KMS-11 (cell line): ENCODE measurements around the gene SPACA9.

Experiments
- H2AFZ ChIP-seq: fragments of 200-600 bp; sonication (generic); 2 replicates; pipeline ENCODE4 v1.6.1; 2016; ENCODE audit warnings: antibody characterized with exemption, mixed run types, low read depth
- H3K27ac ChIP-seq: fragments of 200-600 bp; sonication (generic); 2 replicates; pipeline ENCODE4 v1.6.1; 2016; ENCODE audit warnings: mild to moderate bottlenecking, mixed run types
- H3K27me3 ChIP-seq: fragments of 200-600 bp; sonication (generic); 2 replicates; pipeline ENCODE4 v1.6.1; 2017; ENCODE audit warnings: mild to moderate bottlenecking, low read depth, mixed run types, moderate library complexity; ENCODE audit not compliant: insufficient read depth
- H3K36me3 ChIP-seq: fragments of 200-600 bp; sonication (generic); 2 replicates; pipeline ENCODE4 v1.6.1; 2017; ENCODE audit warnings: mild to moderate bottlenecking, mixed run types; ENCODE audit not compliant: insufficient read depth
- H3K4me1 ChIP-seq: fragments of 200-600 bp; sonication (generic); 2 replicates; pipeline ENCODE4 v1.6.1; 2016; ENCODE audit warnings: mild to moderate bottlenecking, low read depth, mixed run types; ENCODE audit not compliant: poor library complexity, severe bottlenecking
- H3K4me2 ChIP-seq: fragments of 200-600 bp; sonication (generic); 2 replicates; pipeline ENCODE4 v1.7.0; 2016; ENCODE audit warnings: mild to moderate bottlenecking, mixed run types
- H3K4me3 ChIP-seq: fragments of 200-600 bp; sonication (generic); IDR thresholded peaks from 2 replicates; pipeline ENCODE4 v1.6.1; 2017; ENCODE audit warnings: low read depth, low read length, mixed read lengths; ENCODE audit not compliant: insufficient read depth
- H3K79me2 ChIP-seq: fragments of 200-600 bp; sonication (generic); 2 replicates; pipeline ENCODE4 v1.6.1; 2016; ENCODE audit warnings: low read depth, mixed run types; ENCODE audit not compliant: insufficient read depth
- H3K9ac ChIP-seq: fragments of 200-600 bp; sonication (generic); 2 replicates; pipeline ENCODE4 v1.6.1; 2016; ENCODE audit warnings: mild to moderate bottlenecking, mixed run types
- H4K20me1 ChIP-seq: fragments of 200-600 bp; sonication (generic); 2 replicates; pipeline ENCODE4 v1.6.1; 2016; ENCODE audit warnings: mild to moderate bottlenecking, mixed run types; ENCODE audit not compliant: insufficient read depth
- TF ChIP-seq, protein P1 (sequence below): fragments of 200-600 bp; sonication (generic); conservative IDR thresholded peaks from 2 replicates; pipeline ENCODE4 v1.6.1; 2017; ENCODE audit warnings: low read depth, mild to moderate bottlenecking, antibody characterized with exemption, low read length, moderate library complexity, mixed read lengths

Gene SPACA9

DNA sequence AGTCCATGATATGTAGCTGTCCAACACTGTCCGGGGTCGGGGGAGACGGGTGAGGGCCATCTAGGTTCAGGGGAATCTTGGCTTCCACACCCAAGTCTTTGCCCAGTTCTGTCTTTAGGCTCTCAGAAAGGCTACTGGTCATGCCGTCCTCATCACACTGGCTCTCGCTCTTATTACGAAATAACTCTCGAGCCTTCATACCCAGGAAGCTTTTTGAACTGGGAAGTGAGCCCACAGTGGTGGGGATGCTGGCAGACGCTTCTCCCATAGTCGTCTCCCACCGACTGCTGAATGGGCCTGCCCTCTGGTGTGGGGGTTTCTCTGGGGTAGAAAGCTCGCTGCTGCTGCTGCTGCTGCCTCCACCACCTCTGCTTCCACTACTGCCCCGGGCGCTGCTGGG, 17.6 kb downstream of the SPACA9 start:
- Histone ChIP-seq H3K36me3 (no peaks in the 10 kb centered on the region), H3K9ac (no peak overlapping the region), H3K27ac (no peak overlapping the region), H2AFZ (no peak overlapping the region), H3K4me3 (no peak overlapping the region), H3K79me2 (no peaks in the 10 kb centered on the region), H3K4me2 (no peak overlapping the region), H3K4me1 (no peaks in the 10 kb centered on the region), H4K20me1 (no peaks in the 10 kb centered on the region), H3K27me3 (no peaks in the 10 kb centered on the region)
- TF ChIP-seq, protein P1, sequence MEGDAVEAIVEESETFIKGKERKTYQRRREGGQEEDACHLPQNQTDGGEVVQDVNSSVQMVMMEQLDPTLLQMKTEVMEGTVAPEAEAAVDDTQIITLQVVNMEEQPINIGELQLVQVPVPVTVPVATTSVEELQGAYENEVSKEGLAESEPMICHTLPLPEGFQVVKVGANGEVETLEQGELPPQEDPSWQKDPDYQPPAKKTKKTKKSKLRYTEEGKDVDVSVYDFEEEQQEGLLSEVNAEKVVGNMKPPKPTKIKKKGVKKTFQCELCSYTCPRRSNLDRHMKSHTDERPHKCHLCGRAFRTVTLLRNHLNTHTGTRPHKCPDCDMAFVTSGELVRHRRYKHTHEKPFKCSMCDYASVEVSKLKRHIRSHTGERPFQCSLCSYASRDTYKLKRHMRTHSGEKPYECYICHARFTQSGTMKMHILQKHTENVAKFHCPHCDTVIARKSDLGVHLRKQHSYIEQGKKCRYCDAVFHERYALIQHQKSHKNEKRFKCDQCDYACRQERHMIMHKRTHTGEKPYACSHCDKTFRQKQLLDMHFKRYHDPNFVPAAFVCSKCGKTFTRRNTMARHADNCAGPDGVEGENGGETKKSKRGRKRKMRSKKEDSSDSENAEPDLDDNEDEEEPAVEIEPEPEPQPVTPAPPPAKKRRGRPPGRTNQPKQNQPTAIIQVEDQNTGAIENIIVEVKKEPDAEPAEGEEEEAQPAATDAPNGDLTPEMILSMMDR: no peak

DNA sequence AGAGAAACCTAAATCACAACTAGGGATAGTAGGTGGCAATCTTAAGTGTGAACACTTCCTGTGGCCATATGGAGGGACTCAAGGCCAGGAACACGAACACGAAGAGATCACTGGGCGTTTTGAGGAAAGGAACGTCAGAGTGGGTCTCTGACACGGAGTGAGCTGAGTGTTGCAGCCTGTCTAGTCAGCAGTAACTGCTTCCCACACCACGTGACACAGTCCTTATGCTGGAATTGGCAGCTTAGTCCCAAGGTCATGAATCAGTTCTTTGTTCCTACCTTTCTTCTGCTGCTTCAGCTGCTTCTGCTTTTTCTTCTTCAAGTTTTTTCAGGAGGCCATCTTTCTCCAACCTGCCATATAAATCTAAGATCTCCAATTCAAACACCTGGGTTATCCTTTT, 18.2 kb downstream of the SPACA9 start:
- H2AFZ ChIP-seq: no peak overlapping the region
- no peaks in the 10 kb centered on the region for H3K36me3 ChIP-seq
- TF ChIP-seq, protein P1: no peak
- no peaks in the 10 kb centered on the region for H4K20me1 ChIP-seq
- H3K4me3 ChIP-seq: no peak overlapping the region
- H3K9ac ChIP-seq: no peak overlapping the region
- no peak overlapping the region for H3K27ac ChIP-seq
- peaks cover under 1% of the 10 kb centered on the region for H3K4me1 ChIP-seq
- no peak overlapping the region for H3K4me2 ChIP-seq
- H3K79me2 ChIP-seq: no peaks in the 10 kb centered on the region
- H3K27me3 ChIP-seq: no peaks in the 10 kb centered on the region

GRCh38 chr9:132898051-132898450, 19.4 kb downstream of the SPACA9 start:
- Histone ChIP-seq H3K27me3 (no peaks in the 10 kb centered on the region), H2AFZ (no peak overlapping the region), H3K79me2 (no peaks in the 10 kb centered on the region), H3K9ac (no peak overlapping the region), H3K27ac (no peak overlapping the region), H3K36me3 (no peaks in the 10 kb centered on the region), H3K4me3 (no peak overlapping the region), H3K4me2 (no peak overlapping the region), H4K20me1 (no peaks in the 10 kb centered on the region), H3K4me1 (peaks cover 4% of the 10 kb centered on the region)
- TF ChIP-seq, protein P1: no peak

DNA sequence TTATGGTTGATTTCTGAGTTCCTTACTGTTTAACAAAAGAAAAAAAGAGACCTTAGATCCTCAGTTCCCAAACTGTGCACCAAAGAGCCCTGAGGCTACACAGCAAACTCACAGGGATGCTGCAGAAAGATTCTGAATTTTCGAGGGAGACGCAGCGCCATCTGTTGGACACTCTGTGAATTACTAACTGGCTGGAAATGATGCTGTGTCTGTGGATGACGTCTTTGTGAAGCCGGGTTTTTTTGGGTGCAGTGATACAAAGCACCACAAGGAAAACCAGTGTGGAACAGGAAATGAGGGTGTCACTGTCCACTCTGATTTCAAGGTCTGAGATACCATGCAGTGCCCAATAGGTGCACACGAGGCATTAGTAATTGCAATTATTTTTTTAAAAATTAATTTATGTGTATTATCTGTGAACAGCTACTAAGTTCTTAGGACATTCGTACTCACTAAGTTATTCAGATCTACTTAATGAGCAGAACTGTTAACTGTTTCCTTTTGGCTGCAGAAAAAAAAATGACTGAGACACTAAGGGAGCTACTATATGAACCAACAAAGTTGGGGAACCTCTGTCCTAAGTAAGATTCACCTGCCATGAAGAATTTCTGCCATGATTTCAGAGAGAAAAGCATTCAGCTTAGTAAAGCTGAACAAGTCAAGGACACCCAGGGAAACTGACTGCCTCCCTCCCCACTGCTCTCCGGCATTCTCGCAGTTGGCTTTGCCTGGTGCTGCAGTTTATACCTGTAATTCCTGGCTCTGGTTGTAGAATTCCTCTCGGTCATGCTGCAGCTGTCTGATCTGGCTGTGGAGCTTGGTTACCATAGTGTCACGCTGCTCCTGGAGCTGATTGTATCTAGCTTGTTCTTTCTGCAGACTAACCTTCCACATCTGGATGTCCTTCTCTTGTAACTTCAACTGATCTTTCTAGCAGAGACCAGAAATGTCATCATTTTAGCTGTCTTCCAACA, 23.4 kb downstream of the SPACA9 start:
- H2AFZ ChIP-seq: no peak overlapping the region
- no peak overlapping the region for H3K4me2 ChIP-seq
- TF ChIP-seq, protein P1: peak; percentile 93
- H3K4me1 ChIP-seq: peaks cover 4% of the 10 kb centered on the region
- no peak overlapping the region for H3K27ac ChIP-seq
- H4K20me1 ChIP-seq: no peaks in the 10 kb centered on the region
- H3K27me3 ChIP-seq: no peaks in the 10 kb centered on the region
- no peak overlapping the region for H3K9ac ChIP-seq
- H3K79me2 ChIP-seq: no peaks in the 10 kb centered on the region
- H3K4me3 ChIP-seq: no peak overlapping the region
- H3K36me3 ChIP-seq: no peaks in the 10 kb centered on the region
